Activated CD8-positive, alpha-beta memory T cell treated with anti-CD3 and anti-CD28 coated beads, Interleukin-2, amount 50 U/mL, for 24 hours (primary cell): ENCODE data around the gene ERVMER34-1.
A peak's percentile ranks its signal among the peaks of the same experiment; 100 is the strongest.

Experiments
- DNase-seq: peaks from one replicate; pipeline ENCODE4 v3.0.0-alpha.2; 2020; ENCODE audit errors: extremely low read depth

ERVMER34-1 gene

DNA sequence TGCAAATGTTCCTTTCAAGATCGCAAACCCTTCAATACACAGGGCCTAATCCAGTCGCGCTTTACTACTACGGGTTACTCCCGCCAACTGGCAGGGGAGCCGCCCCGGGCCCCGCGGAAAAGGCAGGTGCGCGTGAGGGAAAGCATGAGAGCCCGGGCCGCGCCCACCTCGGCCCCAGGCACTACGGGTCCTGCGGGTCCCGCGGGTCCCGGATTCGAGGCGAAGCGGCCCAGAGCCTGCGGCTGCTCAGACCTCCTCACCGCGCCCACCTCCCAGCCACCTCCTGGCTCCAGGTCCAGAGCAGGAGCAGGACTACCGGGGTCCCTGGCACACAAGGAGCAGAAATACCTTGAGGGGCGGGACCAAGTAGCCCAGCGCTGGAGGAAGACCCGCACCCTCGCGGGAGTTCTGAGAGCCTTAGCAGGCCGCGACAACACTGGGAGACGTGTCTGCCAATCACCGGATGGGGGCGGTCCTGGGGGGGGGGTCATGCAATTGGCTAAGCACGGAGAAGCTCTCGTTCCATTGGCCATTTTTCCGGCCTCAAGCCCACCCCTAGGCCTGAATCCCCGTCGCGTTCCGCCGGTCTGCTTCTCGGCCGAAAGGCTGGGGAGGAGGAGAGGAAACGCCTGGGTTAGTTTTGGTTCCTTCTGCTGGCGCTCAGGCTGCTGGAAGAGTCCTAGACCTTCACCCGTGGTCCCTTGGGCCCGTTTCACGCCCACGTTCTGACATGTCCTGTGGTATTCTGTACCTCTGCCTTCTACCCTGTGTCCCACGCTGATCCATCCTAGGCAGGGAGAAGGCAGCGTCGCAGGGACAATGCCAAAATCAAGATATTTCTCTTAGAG lies 29.0 kb downstream of the ERVMER34-1 start:
- DNase-seq: peak; percentile 78

DNA sequence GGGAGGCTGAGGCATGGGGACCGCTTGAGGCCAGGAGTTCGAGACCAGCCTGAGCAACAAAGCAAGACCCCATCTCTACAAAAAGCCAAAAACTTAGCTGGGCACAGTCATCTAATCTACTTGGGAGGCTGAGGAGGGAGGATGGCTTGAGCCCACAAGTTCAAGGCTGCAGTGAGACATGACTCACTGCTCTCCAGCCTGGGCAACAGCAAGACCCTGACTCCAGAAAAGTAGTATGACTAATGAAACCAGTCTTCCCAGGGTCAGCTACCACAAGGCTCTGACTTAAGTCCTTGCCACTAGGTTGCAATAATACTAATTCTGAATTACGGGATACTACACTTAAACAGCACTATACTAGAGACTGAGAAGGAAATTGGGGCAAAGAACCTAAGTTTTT lies 33.1 kb downstream of the ERVMER34-1 start:
- no peak for DNase-seq

DNA sequence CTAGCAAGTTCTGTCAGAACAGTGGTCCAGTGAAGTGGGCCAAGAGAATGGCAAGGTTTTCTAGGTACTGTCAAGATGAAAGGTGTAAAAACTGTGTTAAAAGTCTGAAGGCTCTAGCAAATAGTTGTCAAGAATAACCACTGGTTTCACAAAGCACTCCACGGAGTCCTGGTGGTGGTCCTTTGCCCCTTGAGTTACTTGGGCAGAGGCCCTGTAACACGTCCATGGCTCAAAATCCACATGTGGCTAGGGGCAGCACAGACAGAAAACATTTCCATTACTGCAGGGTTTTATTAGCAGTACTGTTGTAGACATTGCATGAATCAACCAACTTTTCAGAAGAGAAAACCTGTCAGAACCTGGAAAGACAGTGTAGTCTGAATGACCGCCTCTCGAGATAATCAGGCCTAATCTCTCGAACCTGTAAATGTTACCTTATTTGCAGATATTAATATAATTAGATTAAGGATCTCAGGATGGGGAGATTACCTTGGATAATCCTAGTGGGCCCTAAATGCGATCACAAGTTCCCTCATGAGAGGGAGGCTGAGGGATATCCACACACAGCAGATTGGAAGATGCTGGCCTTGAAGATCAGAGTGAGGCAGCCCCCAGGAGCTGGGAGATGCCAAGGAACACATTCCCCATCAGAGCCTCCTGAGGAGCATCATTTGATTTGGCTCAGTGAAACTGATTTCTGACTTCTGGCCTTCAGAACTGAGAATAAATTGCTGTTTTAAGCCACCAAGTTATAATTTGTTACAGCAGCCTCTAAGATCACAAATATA lies 34.7 kb downstream of the ERVMER34-1 start:
- no peak for DNase-seq

- DNase-seq: no peak
Observed at GRCh38 chr4:52715914-52716313, 35.3 kb downstream of the ERVMER34-1 start.

GRCh38 chr4:52715255-52715897 lies 35.8 kb downstream of the ERVMER34-1 start:
- no peak for DNase-seq

DNA sequence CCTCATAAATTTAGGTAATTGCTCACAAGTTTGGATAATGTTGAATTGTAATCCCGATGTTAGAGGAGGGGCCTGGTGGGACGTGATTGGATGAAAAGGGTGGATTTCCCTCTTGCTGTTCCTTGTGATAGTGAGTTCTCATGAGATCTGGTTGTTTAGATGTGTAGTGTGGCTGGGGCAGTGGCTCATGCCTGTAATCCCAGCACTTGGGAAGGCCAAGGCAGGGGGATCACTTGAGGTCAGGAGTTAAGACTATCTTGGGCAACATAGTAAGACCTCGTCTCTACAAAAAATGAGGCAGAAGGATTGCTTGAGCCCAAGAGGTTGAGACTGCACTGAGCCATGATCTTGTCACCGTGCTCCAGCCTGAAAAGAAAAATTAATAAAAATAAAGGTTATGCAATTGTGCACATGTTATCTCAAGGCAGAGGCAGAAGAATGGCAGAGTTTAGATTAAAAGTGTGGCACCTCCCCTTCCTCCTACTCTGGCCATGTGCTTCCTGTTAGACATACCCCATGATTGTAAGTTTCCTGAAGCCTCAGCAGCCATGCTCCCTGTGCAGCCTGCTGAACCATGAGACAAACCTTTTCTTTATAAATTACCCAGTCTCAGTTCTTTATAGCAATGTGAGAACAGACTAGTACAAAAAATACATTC lies 36.5 kb downstream of the ERVMER34-1 start:
- no peak for DNase-seq

DNA sequence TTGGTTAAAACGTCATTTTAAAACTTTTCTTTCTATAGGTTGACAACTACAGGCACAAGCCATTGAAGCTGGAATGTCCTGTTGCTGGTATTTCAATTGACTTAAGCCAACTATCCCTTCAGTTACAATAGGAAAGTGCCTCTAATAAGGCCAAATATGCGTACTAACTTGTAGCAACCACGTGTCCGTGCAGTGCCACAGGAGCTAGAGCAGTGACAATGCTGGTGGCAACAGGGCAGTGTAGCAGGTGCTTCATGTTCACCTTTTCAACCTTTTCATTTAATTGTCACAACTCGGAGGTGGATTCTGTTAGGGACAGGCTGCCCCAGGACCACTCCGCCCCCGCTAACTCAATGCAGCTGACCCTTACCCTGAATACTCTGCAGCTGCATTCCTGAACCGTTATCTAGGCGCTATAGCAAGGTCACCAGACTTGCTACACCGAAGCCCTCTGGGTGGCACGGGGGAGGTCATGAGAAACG lies 37.7 kb downstream of the ERVMER34-1 start:
- DNase-seq: no peak

GRCh38 chr4:52712251-52713130 lies 38.7 kb downstream of the ERVMER34-1 start:
- peak; percentile 92 for DNase-seq

DNA sequence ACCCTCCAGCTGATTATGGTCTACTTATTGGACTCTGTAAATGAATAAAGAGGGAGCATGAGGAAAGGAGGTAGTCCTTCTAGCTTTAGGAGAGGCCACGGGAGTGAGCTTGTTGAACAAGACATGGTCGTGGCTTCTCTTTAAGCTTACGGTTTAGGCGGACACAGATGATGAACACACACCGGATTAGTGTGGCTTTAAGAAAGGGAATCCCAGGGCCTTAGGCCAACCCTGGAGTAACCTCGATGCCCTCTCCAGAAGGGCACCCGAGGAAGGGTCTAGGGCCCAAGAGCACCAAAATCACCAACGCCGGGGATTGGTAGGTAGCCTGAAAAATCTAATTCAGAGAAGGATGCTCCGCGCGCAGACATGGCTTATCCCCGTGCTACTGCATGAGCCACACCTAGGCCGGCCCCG lies 39.4 kb downstream of the ERVMER34-1 start:
- no peak for DNase-seq

DNA sequence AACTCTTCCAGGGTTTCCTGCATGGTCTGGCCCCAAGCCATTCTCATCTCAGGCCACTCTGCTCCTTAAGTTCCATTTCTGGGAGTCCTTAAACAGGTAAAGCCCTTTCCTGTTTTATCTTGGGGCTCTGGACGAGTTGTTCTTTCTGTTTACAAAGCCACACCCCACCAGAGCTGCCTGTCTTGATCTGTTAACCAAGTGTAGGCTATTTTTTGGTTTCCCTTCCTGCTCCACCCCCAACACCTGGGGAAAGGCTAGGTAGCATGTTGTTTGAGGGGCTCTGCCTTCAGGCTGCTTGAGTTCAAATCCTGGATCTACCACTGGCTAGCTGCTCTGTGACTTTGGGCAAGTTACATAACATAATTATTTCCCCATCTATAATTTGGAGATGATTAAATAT lies 40.0 kb downstream of the ERVMER34-1 start:
- no peak for DNase-seq

- DNase-seq: no peak
Observed at GRCh38 chr4:52709155-52709554, 42.1 kb downstream of the ERVMER34-1 start.

- DNase-seq: no peak
Observed at GRCh38 chr4:52704661-52705060, 46.6 kb downstream of the ERVMER34-1 start.

- DNase-seq: no peak
Observed at GRCh38 chr4:52704133-52704532, 47.1 kb downstream of the ERVMER34-1 start.

DNA sequence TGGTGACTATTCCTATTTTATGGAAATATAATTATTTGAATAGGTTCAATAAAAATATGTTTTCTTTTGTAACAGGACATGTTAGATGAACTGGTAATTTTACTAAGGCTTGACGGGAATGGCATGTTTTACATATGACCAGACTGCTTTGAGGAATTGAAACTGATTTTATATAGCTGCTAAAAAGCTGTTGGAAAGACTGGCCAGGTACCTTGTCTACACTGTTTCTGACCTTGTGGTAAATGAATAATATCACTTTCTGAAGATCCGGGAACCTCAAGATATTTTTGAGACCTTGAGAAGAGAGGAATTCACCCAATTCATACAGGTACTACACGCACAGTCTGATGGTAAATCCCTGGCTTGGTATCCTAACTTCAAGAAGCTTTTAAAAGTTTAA lies 50.0 kb downstream of the ERVMER34-1 start:
- no peak for DNase-seq

GRCh38 chr4:52694936-52695335 lies 56.3 kb downstream of the ERVMER34-1 start:
- DNase-seq: no peak

DNA sequence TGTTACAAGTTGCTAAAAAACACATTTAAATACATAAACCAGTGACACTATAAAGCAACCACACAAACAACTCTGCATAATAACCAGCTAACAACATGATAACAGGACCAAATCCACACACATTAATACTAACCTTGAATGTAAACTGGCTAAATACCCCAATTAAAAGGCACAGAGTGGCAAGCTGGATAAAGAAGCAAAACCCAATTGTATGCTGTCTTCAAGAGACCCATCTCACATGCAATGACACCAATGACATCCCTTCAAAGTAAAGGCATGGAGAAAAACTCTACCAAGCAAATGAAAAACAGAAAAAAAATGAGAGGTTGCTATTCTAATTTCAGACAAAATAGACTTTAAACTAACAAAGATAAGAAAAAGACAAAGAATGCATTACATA lies 57.7 kb downstream of the ERVMER34-1 start:
- no peak for DNase-seq
